ENCODE measurements around the gene SYNDIG1. TPM values are rescaled to one million over a fixed set of nuclear protein-coding genes. Genes with fewer than 3 reads are reported as not detected.

Gene SYNDIG1
- total and polyA plus RNA-seq, 2 experiments from 2014 or later = 1.7 to 2.4 TPM

DNA sequence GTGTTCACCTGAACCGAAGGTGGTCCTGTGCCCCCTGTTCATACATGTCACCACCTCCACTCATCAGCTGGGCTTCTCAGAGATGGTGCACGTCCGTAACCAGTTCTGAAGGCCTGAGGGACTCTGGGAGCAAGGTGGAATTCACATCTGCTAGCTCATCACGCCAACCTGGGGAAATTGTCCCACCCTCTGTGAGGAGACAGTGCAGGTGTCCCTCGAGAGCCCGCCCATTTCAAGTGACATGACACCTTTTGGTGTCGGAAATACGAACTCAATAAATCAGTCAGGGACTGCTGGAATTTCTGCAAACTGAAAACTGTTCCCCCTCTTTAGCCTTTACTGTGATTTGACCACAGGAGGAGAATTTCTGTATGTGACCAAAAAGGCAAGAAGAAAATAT is 99.4 kb downstream of the SYNDIG1 start:
- TF ChIP-seq, protein P1, sequence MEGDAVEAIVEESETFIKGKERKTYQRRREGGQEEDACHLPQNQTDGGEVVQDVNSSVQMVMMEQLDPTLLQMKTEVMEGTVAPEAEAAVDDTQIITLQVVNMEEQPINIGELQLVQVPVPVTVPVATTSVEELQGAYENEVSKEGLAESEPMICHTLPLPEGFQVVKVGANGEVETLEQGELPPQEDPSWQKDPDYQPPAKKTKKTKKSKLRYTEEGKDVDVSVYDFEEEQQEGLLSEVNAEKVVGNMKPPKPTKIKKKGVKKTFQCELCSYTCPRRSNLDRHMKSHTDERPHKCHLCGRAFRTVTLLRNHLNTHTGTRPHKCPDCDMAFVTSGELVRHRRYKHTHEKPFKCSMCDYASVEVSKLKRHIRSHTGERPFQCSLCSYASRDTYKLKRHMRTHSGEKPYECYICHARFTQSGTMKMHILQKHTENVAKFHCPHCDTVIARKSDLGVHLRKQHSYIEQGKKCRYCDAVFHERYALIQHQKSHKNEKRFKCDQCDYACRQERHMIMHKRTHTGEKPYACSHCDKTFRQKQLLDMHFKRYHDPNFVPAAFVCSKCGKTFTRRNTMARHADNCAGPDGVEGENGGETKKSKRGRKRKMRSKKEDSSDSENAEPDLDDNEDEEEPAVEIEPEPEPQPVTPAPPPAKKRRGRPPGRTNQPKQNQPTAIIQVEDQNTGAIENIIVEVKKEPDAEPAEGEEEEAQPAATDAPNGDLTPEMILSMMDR (IDR thresholded peaks at IDR 0.05; ENCODE audit: low read depth, low read length) = no peak
- no peak for DNase-seq (ENCODE audit: low read depth in 1 of 2, low spot score in 1 of 2)
- Histone ChIP-seq H3K4me1 (ENCODE audit: low read depth) (no peaks in the 10 kb centered on the region), H3K36me3 (no peaks in the 10 kb centered on the region), H3K27ac (no peak overlapping the region), H3K4me3 (no peak overlapping the region), H3K9me3 (ENCODE audit: low read depth) (no peaks in the 10 kb centered on the region), H3K27me3 (no peaks in the 10 kb centered on the region)

DNA sequence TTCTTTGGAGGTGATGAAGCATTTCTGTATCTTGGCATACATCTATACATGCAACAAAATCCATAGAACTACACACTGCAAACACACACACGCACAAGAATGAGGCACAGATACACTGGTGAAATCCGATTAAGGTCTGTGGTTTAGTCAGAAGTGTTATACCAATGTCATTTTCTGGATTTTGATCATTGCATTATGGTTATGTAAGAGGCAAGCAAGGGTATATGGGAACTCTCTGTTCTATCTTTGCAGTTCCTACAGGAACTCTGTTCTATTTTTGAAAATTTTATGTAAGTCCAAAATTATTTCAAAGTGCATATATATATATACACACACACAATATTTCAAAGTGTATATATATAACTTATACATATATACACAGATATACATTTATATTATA is 101.7 kb downstream of the SYNDIG1 start:
- no peaks in the 10 kb centered on the region for H3K4me1 ChIP-seq (ENCODE audit: low read depth)
- no peaks in the 10 kb centered on the region for H3K27me3 ChIP-seq
- TF ChIP-seq, protein P1 (IDR thresholded peaks at IDR 0.05; ENCODE audit: low read depth, low read length) = no peak
- no peaks in the 10 kb centered on the region for H3K36me3 ChIP-seq
- no peaks in the 10 kb centered on the region for H3K9me3 ChIP-seq (ENCODE audit: low read depth)
- DNase-seq (ENCODE audit: low read depth in 1 of 2, low spot score in 1 of 2) = no peak
- no peak overlapping the region for H3K4me3 ChIP-seq
- no peak overlapping the region for H3K27ac ChIP-seq

DNA sequence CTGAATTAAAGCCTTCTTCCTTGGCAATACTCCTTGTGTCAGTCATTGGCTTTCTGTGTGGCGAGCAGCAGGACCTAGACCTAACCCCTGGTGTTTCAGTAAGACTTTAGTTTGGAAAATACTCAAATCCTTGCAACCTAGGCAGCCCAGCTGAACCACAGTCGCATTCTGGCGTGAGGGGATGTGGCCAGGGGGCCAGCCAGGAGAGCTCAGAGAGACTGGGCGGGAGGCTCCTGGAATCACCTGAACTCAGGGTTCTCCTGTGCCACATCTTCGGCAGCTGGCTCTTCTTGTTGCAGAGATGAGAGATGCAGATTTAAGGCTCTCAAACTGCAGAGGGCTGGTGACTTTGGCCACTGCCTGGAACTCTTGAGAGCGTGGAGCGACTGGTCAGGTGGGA is 102.7 kb downstream of the SYNDIG1 start:
- Histone ChIP-seq H3K4me1 (ENCODE audit: low read depth) (no peaks in the 10 kb centered on the region), H3K27me3 (no peaks in the 10 kb centered on the region), H3K9me3 (ENCODE audit: low read depth) (no peaks in the 10 kb centered on the region), H3K4me3 (no peak overlapping the region), H3K36me3 (no peaks in the 10 kb centered on the region), H3K27ac (no peak overlapping the region)
- TF ChIP-seq, protein P1 (IDR thresholded peaks at IDR 0.05; ENCODE audit: low read depth, low read length) = no peak
- DNase-seq (ENCODE audit: low read depth in 1 of 2, low spot score in 1 of 2) = no peak

DNA sequence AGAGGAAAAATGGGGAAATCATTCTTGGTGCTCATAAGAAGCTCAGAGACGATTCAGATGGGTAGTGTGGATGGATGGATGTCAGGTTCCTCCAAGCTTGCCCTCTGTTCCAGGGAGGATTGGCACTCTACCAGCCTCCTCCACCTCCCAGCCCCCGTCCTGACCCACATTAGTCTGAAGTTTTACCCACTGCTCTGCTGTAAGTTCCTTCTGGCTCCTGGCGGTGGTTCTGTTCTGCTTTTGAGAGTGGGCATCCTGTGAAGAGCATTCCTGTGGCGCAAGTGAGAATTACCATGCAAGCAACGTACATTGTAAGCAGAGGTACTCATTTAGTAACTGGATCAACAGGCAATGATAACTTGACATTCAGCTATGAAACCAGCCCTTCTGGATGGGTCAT is 103.4 kb downstream of the SYNDIG1 start:
- Histone ChIP-seq H3K4me1 (ENCODE audit: low read depth) (no peaks in the 10 kb centered on the region), H3K9me3 (ENCODE audit: low read depth) (no peaks in the 10 kb centered on the region), H3K4me3 (no peak overlapping the region), H3K27me3 (no peaks in the 10 kb centered on the region), H3K36me3 (no peaks in the 10 kb centered on the region), H3K27ac (no peak overlapping the region)
- TF ChIP-seq, protein P1 (IDR thresholded peaks at IDR 0.05; ENCODE audit: low read depth, low read length) = no peak
- no peak for DNase-seq (ENCODE audit: low read depth in 1 of 2, low spot score in 1 of 2)

DNA sequence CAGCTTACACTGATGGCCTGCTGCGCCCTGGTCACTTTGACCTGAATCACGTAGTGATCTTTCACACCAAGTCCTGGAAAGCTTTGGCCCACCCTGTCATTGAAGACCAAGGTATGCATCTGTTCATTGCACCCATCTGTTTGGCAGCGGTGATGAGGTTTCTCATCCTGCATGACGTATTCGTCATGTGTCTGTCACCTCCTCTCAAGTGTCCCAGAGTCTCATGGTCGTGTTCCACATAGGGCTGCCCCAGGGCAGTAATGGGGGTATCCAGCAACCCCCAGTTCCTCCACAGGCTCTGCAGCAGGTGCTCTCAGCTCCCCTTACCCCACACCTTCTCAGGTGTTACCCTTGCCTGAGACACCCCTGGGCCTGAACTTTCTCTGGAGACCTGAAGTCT is 104.1 kb downstream of the SYNDIG1 start:
- DNase-seq (ENCODE audit: low read depth in 1 of 2, low spot score in 1 of 2) = no peak
- TF ChIP-seq, protein P1 (IDR thresholded peaks at IDR 0.05; ENCODE audit: low read depth, low read length) = no peak
- Histone ChIP-seq H3K36me3 (no peaks in the 10 kb centered on the region), H3K4me1 (ENCODE audit: low read depth) (no peaks in the 10 kb centered on the region), H3K27me3 (no peaks in the 10 kb centered on the region), H3K9me3 (ENCODE audit: low read depth) (no peaks in the 10 kb centered on the region), H3K27ac (no peak overlapping the region), H3K4me3 (no peak overlapping the region)

DNA sequence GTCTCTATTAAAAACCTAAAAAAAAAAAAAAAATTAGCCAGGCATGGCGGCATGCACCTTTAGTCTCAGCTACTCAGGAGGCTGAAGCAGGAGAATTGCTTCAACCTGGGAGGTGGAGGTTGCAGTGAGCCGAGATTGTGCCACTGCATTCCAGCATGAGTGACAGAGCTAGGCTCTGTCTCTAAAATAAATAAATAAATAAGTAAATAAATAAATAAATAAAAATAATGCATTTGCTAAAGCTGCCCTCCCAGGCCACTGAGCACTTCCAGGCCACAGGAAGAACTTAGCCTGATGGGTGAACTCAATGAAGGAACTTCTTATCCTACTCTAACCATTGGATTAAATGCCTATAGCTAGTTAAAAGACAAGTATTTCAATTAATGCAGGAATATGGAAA is 104.9 kb downstream of the SYNDIG1 start:
- Histone ChIP-seq H3K9me3 (ENCODE audit: low read depth) (no peaks in the 10 kb centered on the region), H3K4me1 (ENCODE audit: low read depth) (no peaks in the 10 kb centered on the region), H3K27ac (no peak overlapping the region), H3K4me3 (no peak overlapping the region), H3K36me3 (no peaks in the 10 kb centered on the region), H3K27me3 (no peaks in the 10 kb centered on the region)
- DNase-seq (ENCODE audit: low read depth in 1 of 2, low spot score in 1 of 2) = no peak
- TF ChIP-seq, protein P1 (IDR thresholded peaks at IDR 0.05; ENCODE audit: low read depth, low read length) = no peak

Data from cardiac muscle cell (in vitro differentiated cells and primary cell).